Stomach (tissue), 9 donors: ENCODE measurements around the gene ABCD4. TPM values are rescaled to one million over a fixed set of nuclear protein-coding genes. Genes with fewer than 3 reads are reported as not detected.

Experiments used
- DNase-seq, 2 donors: peaks; one replicate each; pipeline versions ENCODE4 v3.0.0 to v3.0.0-alpha.2; 2013 to 2019
- H3K27ac ChIP-seq, 5 donors: fragments of 200-600 bp in 4 of 5; sonication (generic) in 4 of 5; one replicate each; pipeline ENCODE4 v1.5.1; 2013 to 2019; ENCODE audit warnings: mild to moderate bottlenecking in 1 of 5, moderate library complexity in 1 of 5
- H3K27me3 ChIP-seq, 3 donors: fragments of 200-600 bp; sonication (generic); one replicate each; pipeline ENCODE4 v1.5.1; 2017 to 2019; ENCODE audit warnings: mixed run types in 1 of 3
- H3K36me3 ChIP-seq, 4 donors: fragments of 200-600 bp; sonication (generic); 1 replicate in 3 of 4; 2 replicates in 1 of 4; pipeline ENCODE4 v1.5.1; 2016 to 2019
- H3K4me1 ChIP-seq, 4 donors: fragments of 200-600 bp; sonication (generic); one replicate each; pipeline ENCODE4 v1.5.1; 2016 to 2019
- H3K4me3 ChIP-seq, 4 donors: fragments of 200-600 bp; sonication (generic) in 3 of 4; one replicate each; pipeline ENCODE4 v1.5.1; 2016 to 2019; ENCODE audit warnings: mild to moderate bottlenecking in 1 of 4
- H3K9me3 ChIP-seq, 4 donors: fragments of 200-600 bp; sonication (generic); one replicate each; pipeline ENCODE4 v1.5.1; 2016 to 2019
- EP300 ChIP-seq: sonication (generic); formaldehyde crosslinking; IDR thresholded peaks from one replicate; pipeline ENCODE4 v1.6.1; 2017; ENCODE audit warnings: antibody characterized with exemption
- POLR2A ChIP-seq, 4 donors: fragments of 450-650 bp; IDR thresholded peaks; one replicate each; pipeline ENCODE4 v1.6.1; 2016; ENCODE audit warnings: antibody characterized with exemption in 4 of 4, control low read depth in 2 of 4, mild to moderate bottlenecking in 1 of 4, moderate library complexity in 1 of 4
- POLR2AphosphoS5 ChIP-seq, 3 donors: sonication (generic); formaldehyde crosslinking; IDR thresholded peaks; one replicate each; pipeline ENCODE4 v1.6.1; 2016; ENCODE audit warnings: antibody characterized with exemption in 3 of 3
- WGBS, 5 donors: extraction: QIAGEN DNeasy Blood & Tissue Kit in 3 of 5; methylation state at CpG; one replicate each; pipeline versions ENCODE4 v1.1.5 to v1.1.7; 2013 to 2018; 5-methylcytosine and 5-hydroxymethylcytosine counted together
- intact Hi-C: fragments of 100-400 bp; cut with DNase I; formaldehyde crosslinking; loops from one replicate; pipeline ENCODE4 v1.15.1; 2023; ENCODE audit warnings: low total_unique reads
- polyA plus RNA-seq, 3 donors: library from polyadenylated mRNA; stranded (reverse); fragments of 200-250 nt; gene quantifications; one replicate each; pipeline ENCODE4 v1.2.3, GENCODE V29; 2013
- total RNA-seq, 5 donors: library from RNA; depleted of rRNA; stranded (reverse); fragments of >200 nt; gene quantifications; one replicate each; pipeline versions ENCODE4 v1.1.0 to v1.2.3, GENCODE V29; 2014 to 2016
- TF ChIP-seq, protein P1 (sequence below), 7 experiments: fragments of 450-650 bp in 4 of 7; fragments of 200-600 bp in 3 of 7; sonication (generic) in 3 of 7; IDR thresholded peaks; one replicate each; pipeline ENCODE4 v1.5.1; 2016 to 2019; ENCODE audit warnings: antibody characterized with exemption in 7 of 7, control low read depth in 2 of 7, mild to moderate bottlenecking in 1 of 7
- donor health status: healthy with polysubstance abuse.
- donor health status: Bipolar disorder and iron deficiency.
- donor health status: healthy.

The ABCD4 gene
- total and polyA plus RNA-seq, 8 donors = 18.1 to 108 (median 34.4) TPM

GRCh38 chr14:74349757-74350156 lies 47.0 kb upstream of the ABCD4 start:
- Histone ChIP-seq H3K4me1 (peaks cover 4 to 22% (median 11%) of the 10 kb centered on the region in 4 donors), H3K4me3 (no peak overlapping the region), H3K9me3 (no peaks in the 10 kb centered on the region), H3K27ac (no peak overlapping the region), H3K27me3 (peaks cover 0 to 42% (median 0%) of the 10 kb centered on the region in 3 donors), H3K36me3 (no peaks in the 10 kb centered on the region)
- peak in 1 of 3 donors; percentile 54 for TF ChIP-seq POLR2AphosphoS5 (IDR thresholded peaks at IDR 0.05)
- no peak for TF ChIP-seq POLR2A (IDR thresholded peaks at IDR 0.05)
- intact Hi-C loops = no loop called here
- peak; percentile 66 to 85 for DNase-seq
- WGBS, 5 donors = 21 to 37% (median 28%) methylated on average over 4 of the region's 4 CpGs

DNA sequence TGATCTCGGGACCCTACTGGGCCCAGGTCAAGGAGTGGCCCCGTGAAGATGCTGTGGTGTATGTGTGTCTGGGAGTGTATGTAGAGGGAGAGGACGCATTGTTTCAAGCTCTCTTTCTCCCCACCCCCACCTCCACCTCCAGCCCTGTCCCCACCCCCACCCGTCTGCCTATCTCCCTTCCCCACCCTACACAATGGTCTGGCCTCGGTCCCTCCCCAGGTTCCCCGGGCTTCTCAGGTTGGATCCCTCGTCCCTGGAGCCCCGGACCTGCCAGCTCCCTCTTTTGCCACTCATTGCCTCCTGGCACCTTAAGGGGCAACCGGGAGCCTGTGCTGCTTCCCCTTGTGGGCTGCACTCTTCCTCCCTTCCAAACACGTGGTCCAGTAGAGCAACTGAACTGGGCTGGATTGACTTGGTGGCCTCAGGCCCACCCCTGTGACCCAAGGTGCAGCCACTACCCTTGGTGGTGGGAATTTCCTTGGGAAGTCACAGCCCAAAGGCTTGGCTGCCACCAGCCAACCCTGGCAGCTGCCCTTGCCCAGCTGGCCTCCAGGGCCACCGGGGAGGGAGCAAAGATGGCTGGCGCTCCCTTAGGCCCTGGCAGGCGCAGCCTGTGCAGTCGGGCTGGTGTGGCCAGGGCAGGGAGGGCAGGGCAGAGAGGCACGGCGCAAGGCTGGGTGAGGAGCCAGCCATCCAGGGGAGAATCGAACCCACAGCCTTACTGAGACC lies 46.2 kb upstream of the ABCD4 start:
- intact Hi-C loops = no loop called here
- H3K4me1 ChIP-seq = peaks cover 4 to 22% (median 11%) of the 10 kb centered on the region in 4 donors
- DNase-seq = no peak
- no peak overlapping the region for H3K27ac ChIP-seq
- WGBS, 5 donors = 60 to 72% (median 65%) methylated on average over 8 to 17 of the region's 17 CpGs
- no peak overlapping the region for H3K4me3 ChIP-seq
- no peaks in the 10 kb centered on the region for H3K9me3 ChIP-seq
- H3K36me3 ChIP-seq = no peaks in the 10 kb centered on the region
- H3K27me3 ChIP-seq = peaks cover 0 to 42% (median 0%) of the 10 kb centered on the region in 3 donors
- TF ChIP-seq POLR2A (IDR thresholded peaks at IDR 0.05) (no peak), EP300 (no peak), POLR2AphosphoS5 (IDR thresholded peaks at IDR 0.05) (no peak)

DNA sequence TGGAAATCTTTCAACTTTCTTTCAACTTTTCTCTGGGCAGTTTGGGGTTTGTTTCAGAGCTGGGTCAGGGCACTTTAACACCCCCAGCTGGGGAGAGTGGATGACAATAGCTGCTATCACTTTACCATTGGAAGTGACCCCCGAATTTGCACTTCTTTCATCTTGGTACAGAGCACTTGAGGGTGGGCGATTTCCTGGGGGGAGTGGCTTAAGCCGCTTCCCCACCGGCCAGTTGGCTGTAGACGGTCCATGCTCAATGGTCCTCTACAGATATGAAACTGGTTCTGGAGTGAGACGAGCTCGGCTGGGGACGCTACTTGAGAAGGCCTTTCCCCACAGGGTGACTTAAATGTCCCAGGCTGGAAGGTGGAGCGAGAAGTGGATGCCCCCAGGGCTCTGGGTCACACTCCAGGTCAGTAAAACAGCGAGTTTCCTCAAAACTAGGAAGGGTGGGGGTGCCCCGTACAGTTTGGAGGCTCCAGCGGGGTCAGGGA lies 45.6 kb upstream of the ABCD4 start, which contains the start of gene VRTN:
Gene VRTN, plus strand, starts transcription at position 231 of the 494 bp plus-strand sequence. CDS start 8,313 bp downstream, outside the sequence.
- Histone ChIP-seq H3K9me3 (no peaks in the 10 kb centered on the region), H3K4me1 (peaks cover 4 to 22% (median 11%) of the 10 kb centered on the region in 4 donors), H3K27me3 (peaks cover 0 to 38% (median 0%) of the 10 kb centered on the region in 3 donors), H3K4me3 (no peak within 1 kb of the TSS), H3K36me3 (no peaks in the 10 kb centered on the region), H3K27ac (no peak within 1 kb of the TSS)
- DNase-seq = no peak
- intact Hi-C loops = no loop called here
- WGBS, 5 donors = 61 to 82% (median 76%) methylated on average over 12 of the region's 12 CpGs
- TF ChIP-seq POLR2A (IDR thresholded peaks at IDR 0.05) = no peak
- TF ChIP-seq EP300 = no peak
- TF ChIP-seq, protein P1, sequence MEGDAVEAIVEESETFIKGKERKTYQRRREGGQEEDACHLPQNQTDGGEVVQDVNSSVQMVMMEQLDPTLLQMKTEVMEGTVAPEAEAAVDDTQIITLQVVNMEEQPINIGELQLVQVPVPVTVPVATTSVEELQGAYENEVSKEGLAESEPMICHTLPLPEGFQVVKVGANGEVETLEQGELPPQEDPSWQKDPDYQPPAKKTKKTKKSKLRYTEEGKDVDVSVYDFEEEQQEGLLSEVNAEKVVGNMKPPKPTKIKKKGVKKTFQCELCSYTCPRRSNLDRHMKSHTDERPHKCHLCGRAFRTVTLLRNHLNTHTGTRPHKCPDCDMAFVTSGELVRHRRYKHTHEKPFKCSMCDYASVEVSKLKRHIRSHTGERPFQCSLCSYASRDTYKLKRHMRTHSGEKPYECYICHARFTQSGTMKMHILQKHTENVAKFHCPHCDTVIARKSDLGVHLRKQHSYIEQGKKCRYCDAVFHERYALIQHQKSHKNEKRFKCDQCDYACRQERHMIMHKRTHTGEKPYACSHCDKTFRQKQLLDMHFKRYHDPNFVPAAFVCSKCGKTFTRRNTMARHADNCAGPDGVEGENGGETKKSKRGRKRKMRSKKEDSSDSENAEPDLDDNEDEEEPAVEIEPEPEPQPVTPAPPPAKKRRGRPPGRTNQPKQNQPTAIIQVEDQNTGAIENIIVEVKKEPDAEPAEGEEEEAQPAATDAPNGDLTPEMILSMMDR (IDR thresholded peaks at IDR 0.05) = no peak
- TF ChIP-seq POLR2AphosphoS5 (IDR thresholded peaks at IDR 0.05) = no peak

DNA sequence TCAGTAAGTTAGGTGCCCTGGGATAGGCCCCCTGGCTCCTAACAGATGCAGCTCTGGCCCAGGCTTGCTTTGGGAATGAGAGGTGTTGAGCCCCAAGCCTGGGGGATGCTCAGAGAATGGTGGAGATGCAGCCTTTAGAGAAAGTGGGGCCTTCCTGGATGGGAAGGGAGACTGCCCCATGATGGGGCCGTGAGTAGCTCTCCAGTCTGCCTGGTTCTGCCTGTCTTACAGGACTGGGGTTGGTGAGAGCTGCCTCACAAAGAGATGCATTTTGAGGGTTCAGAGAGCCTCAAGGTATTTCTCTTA lies 45.0 kb upstream of the ABCD4 start:
- no peak for TF ChIP-seq POLR2AphosphoS5 (IDR thresholded peaks at IDR 0.05)
- TF ChIP-seq, protein P1 (IDR thresholded peaks at IDR 0.05) = no peak
- no peak for TF ChIP-seq EP300
- TF ChIP-seq POLR2A (IDR thresholded peaks at IDR 0.05) = no peak
- Histone ChIP-seq H3K9me3 (no peaks in the 10 kb centered on the region), H3K36me3 (no peaks in the 10 kb centered on the region), H3K4me1 (peaks cover 4 to 22% (median 11%) of the 10 kb centered on the region in 4 donors), H3K27ac (no peak overlapping the region), H3K27me3 (peaks cover 0 to 35% (median 0%) of the 10 kb centered on the region in 3 donors), H3K4me3 (no peak overlapping the region)
- no peak for DNase-seq
- intact Hi-C loops = no loop called here
- WGBS, 5 donors = 27 to 69% (median 61%) methylated on average over 1 of the region's 1 CpG

DNA sequence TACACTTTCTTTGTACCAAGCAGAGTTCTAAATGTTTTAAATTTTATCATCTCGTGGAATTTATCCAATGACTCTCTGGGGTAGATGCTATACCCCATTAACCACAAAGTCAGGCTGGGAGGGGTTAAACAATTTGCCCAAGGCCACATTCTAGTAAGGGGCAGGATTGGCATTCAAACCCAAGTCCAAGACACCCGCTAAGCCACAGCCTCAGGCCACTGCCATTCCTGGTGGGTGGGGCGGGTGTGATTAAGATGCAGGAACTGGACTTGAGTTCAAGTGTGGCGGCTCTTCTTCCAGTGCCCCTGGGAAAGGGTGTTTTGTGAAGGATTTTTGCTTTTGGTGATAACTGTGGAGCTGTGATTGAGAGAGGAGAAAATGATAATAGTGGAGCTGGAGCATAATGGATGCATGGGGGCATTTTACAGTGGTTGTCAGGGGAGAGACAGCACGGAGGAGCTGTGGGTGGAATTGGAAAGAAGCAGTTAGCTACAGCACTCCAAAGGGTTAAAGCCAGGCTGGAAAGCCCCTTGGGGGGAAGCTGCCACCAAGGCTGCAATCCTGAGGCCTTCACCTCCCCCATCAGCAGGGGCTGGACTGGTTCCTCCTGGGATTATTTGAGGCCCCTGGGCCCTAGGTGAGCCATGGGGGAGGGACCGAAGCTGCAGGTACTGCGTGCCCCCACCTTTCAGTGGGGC lies 44.5 kb upstream of the ABCD4 start:
- no peak for DNase-seq

More for the DNA sequence above, 44.5 kb upstream of the ABCD4 start:
- Histone ChIP-seq H3K27ac (no peak overlapping the region), H3K9me3 (no peaks in the 10 kb centered on the region), H3K4me3 (no peak overlapping the region), H3K36me3 (no peaks in the 10 kb centered on the region), H3K27me3 (peaks cover 0 to 30% (median 0%) of the 10 kb centered on the region in 3 donors), H3K4me1 (peaks cover 4 to 22% (median 11%) of the 10 kb centered on the region in 4 donors)
- TF ChIP-seq POLR2AphosphoS5 (IDR thresholded peaks at IDR 0.05) = no peak
- TF ChIP-seq POLR2A (IDR thresholded peaks at IDR 0.05) = no peak
- TF ChIP-seq, protein P1 (IDR thresholded peaks at IDR 0.05) = no peak
- TF ChIP-seq EP300 = no peak
- intact Hi-C loops = no loop called here
- 72 to 82% (median 78%) methylated on average over 6 to 7 of the region's 7 CpGs for WGBS, 5 donors
